Thymus (tissue), 11 donors: ENCODE data around the gene TMC1. TPM values are rescaled to one million over a fixed set of nuclear protein-coding genes. Genes with fewer than 3 reads are reported as not detected.

Source experiments
- DNase-seq, 9 donors: peaks; one replicate each; pipeline ENCODE4 v3.0.0-alpha.2; 2013; ENCODE audit warnings: low spot score in 9 of 9, low read depth in 6 of 9, missing footprints in 1 of 9
- H3K27ac ChIP-seq, 2 donors: one replicate each; pipeline ENCODE4 v1.5.1; 2013; ENCODE audit warnings: control low read depth in 1 of 2, low read depth in 1 of 2, low read length in 1 of 2, mild to moderate bottlenecking in 1 of 2, moderate library complexity in 1 of 2
- H3K27me3 ChIP-seq, 2 donors: one replicate each; pipeline ENCODE4 v1.5.1; 2013; ENCODE audit warnings: low read length in 1 of 2; ENCODE audit not compliant: control insufficient read depth in 2 of 2, insufficient read depth in 1 of 2
- H3K36me3 ChIP-seq, 2 donors: one replicate each; pipeline ENCODE4 v1.5.1; 2013; ENCODE audit warnings: low read length in 1 of 2, mild to moderate bottlenecking in 1 of 2, moderate library complexity in 1 of 2; ENCODE audit not compliant: control insufficient read depth in 2 of 2, insufficient read depth in 2 of 2
- H3K4me1 ChIP-seq, 2 donors: one replicate each; pipeline ENCODE4 v1.5.1; 2013; ENCODE audit warnings: low read length in 2 of 2; ENCODE audit not compliant: control insufficient read depth in 2 of 2, insufficient read depth in 2 of 2
- H3K4me3 ChIP-seq, 2 donors: one replicate each; pipeline ENCODE4 v1.5.1; 2013; ENCODE audit warnings: low read length in 2 of 2, control low read depth in 1 of 2, mild to moderate bottlenecking in 1 of 2
- H3K9me3 ChIP-seq, 2 donors: one replicate each; pipeline ENCODE4 v1.5.1; 2013; ENCODE audit warnings: low read length in 1 of 2, mild to moderate bottlenecking in 1 of 2; ENCODE audit not compliant: control insufficient read depth in 2 of 2, insufficient read depth in 1 of 2
- WGBS: extraction: QIAGEN DNeasy Blood & Tissue Kit; methylation state at CpG from one replicate; pipeline ENCODE4 v1.1.7; 2013; 5-methylcytosine and 5-hydroxymethylcytosine counted together
- polyA plus RNA-seq: library from polyadenylated mRNA; stranded (reverse); fragments of 200-250 nt; gene quantifications from one replicate; pipeline ENCODE4 v1.2.3, GENCODE V29; 2013
- total RNA-seq: library from RNA; stranded (reverse); fragments of 120-200 nt; gene quantifications from one replicate; pipeline ENCODE4 v1.2.4, GENCODE V29; 2013
- donor health status: healthy.

TMC1 gene
- total and polyA plus RNA-seq, 2 donors: 0.28 to 0.59 TPM

- Histone ChIP-seq H3K27me3 (no peaks in the 10 kb centered on the region), H3K27ac (no peak overlapping the region), H3K4me1 (no peaks in the 10 kb centered on the region), H3K9me3 (no peaks in the 10 kb centered on the region), H3K4me3 (no peak overlapping the region), H3K36me3 (no peaks in the 10 kb centered on the region)
- WGBS: 53% methylated on average over 5 of the region's 5 CpGs
- DNase-seq: peak in 8 of 9 donors; percentile 8 to 53 (median 41)
These were observed 71.3 kb downstream of the TMC1 start for GRCh38 chr9:72592502-72593403.

GRCh38 chr9:72596451-72597180 is 75.2 kb downstream of the TMC1 start:
- H3K27me3 ChIP-seq: no peaks in the 10 kb centered on the region
- no peaks in the 10 kb centered on the region for H3K36me3 ChIP-seq
- no peaks in the 10 kb centered on the region for H3K9me3 ChIP-seq
- WGBS: 67% methylated on average over 6 of the region's 6 CpGs
- H3K27ac ChIP-seq: no peak overlapping the region
- no peaks in the 10 kb centered on the region for H3K4me1 ChIP-seq
- no peak for DNase-seq
- H3K4me3 ChIP-seq: no peak overlapping the region

- WGBS: 98% methylated on average over 8 of the region's 8 CpGs
- Histone ChIP-seq H3K27ac (no peak overlapping the region), H3K27me3 (no peaks in the 10 kb centered on the region), H3K4me3 (no peak overlapping the region), H3K9me3 (no peaks in the 10 kb centered on the region), H3K36me3 (no peaks in the 10 kb centered on the region), H3K4me1 (no peaks in the 10 kb centered on the region)
- DNase-seq: no peak
These were observed 75.7 kb downstream of the TMC1 start for GRCh38 chr9:72597181-72597517.

GRCh38 chr9:72597601-72598000 is 76.2 kb downstream of the TMC1 start:
- WGBS: 98% methylated on average over 3 of the region's 3 CpGs
- H3K36me3 ChIP-seq: no peaks in the 10 kb centered on the region
- no peaks in the 10 kb centered on the region for H3K9me3 ChIP-seq
- no peaks in the 10 kb centered on the region for H3K27me3 ChIP-seq
- DNase-seq: no peak
- H3K4me1 ChIP-seq: no peaks in the 10 kb centered on the region
- no peak overlapping the region for H3K27ac ChIP-seq
- H3K4me3 ChIP-seq: no peak overlapping the region

GRCh38 chr9:72598639-72599038 is 77.2 kb downstream of the TMC1 start:
- Histone ChIP-seq H3K9me3 (no peaks in the 10 kb centered on the region), H3K27me3 (no peaks in the 10 kb centered on the region), H3K27ac (no peak overlapping the region), H3K36me3 (no peaks in the 10 kb centered on the region), H3K4me1 (no peaks in the 10 kb centered on the region), H3K4me3 (no peak overlapping the region)
- 50% methylated on average over 3 of the region's 3 CpGs for WGBS
- no peak for DNase-seq

- H3K4me1 ChIP-seq: no peaks in the 10 kb centered on the region
- no peaks in the 10 kb centered on the region for H3K9me3 ChIP-seq
- H3K36me3 ChIP-seq: no peaks in the 10 kb centered on the region
- no peak overlapping the region for H3K4me3 ChIP-seq
- no peaks in the 10 kb centered on the region for H3K27me3 ChIP-seq
- no peak for DNase-seq
- H3K27ac ChIP-seq: no peak overlapping the region
- 92% methylated on average over 5 of the region's 5 CpGs for WGBS
These were observed 78.6 kb downstream of the TMC1 start for GRCh38 chr9:72599874-72600534.

- 98% methylated on average over 3 of the region's 3 CpGs for WGBS
- H3K27ac ChIP-seq: no peak overlapping the region
- H3K4me1 ChIP-seq: no peaks in the 10 kb centered on the region
- no peaks in the 10 kb centered on the region for H3K27me3 ChIP-seq
- H3K4me3 ChIP-seq: no peak overlapping the region
- no peaks in the 10 kb centered on the region for H3K36me3 ChIP-seq
- no peak for DNase-seq
- no peaks in the 10 kb centered on the region for H3K9me3 ChIP-seq
These were observed 79.3 kb downstream of the TMC1 start for GRCh38 chr9:72600671-72601070.

GRCh38 chr9:72601615-72602014 is 80.2 kb downstream of the TMC1 start:
- DNase-seq: no peak
- no peak overlapping the region for H3K4me3 ChIP-seq
- H3K36me3 ChIP-seq: no peaks in the 10 kb centered on the region
- no peak overlapping the region for H3K27ac ChIP-seq
- no peaks in the 10 kb centered on the region for H3K9me3 ChIP-seq
- WGBS: 80% methylated on average over 2 of the region's 2 CpGs
- no peaks in the 10 kb centered on the region for H3K4me1 ChIP-seq
- no peaks in the 10 kb centered on the region for H3K27me3 ChIP-seq

- H3K27ac ChIP-seq: no peak overlapping the region
- DNase-seq: no peak
- H3K9me3 ChIP-seq: no peaks in the 10 kb centered on the region
- WGBS: 89% methylated on average over 1 of the region's 1 CpG
- H3K27me3 ChIP-seq: no peaks in the 10 kb centered on the region
- no peaks in the 10 kb centered on the region for H3K36me3 ChIP-seq
- no peak overlapping the region for H3K4me3 ChIP-seq
- H3K4me1 ChIP-seq: no peaks in the 10 kb centered on the region
These were observed 91.0 kb downstream of the TMC1 start for GRCh38 chr9:72612449-72612848.
